ENCODE results near the gene WNT1.

WNT1 gene

DNA sequence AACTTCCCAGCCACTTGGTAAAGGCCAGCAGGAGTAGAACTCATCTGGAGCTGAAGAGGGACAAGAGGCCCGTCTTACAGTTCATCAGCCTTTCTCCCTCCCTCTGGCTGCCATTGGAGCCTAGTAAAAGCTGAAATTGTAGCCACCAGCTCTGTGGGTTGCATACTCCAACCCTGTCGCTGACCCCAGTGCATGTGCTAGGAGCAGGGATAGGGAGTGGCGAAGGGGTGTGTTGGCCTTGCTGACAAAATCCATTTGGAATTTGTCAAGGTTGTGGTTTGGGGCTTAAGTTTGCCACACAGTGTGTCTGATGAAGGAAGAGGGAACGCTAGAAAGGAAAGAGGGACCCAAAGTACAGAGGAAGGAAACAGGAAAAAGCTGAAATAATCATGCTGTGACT lies 16.8 kb upstream of the WNT1 start:
- no peak for DNase-seq (ENCODE audit: low read depth in 1 of 2, low spot score in 1 of 2)

- no peak for DNase-seq (ENCODE audit: low read depth in 1 of 2, low spot score in 1 of 2)
Observed at GRCh38 chr12:48961801-48962200, 16.3 kb upstream of the WNT1 start.

DNA sequence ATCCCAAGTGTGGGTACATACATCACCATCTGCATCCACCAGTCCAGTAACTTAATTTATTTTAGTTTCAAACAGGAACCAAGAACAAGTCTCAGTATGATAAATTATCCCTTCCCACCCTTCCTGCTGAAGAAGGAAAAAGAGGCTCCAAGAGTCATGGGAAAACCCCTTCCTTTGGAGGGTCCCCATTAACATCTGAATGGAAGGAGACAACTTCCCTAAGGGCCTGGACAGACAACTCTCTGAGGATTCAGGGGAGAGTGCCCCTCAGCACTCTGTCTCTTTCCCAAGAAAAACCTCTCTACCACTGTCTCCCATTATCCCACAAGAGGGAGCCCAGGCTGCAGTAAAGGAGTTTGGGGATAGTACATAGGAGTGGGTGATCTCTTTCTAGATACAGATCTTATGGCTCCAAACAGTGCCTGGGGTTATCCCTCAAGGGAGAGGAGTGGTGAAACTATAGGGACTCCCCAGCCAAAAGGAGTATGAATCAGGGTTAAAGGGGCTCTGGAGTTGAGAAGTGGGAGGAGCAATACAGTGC lies 12.8 kb upstream of the WNT1 start:
- DNase-seq (ENCODE audit: low read depth in 1 of 2, low spot score in 1 of 2): no peak

- DNase-seq (ENCODE audit: low read depth in 1 of 2, low spot score in 1 of 2): no peak
Observed at GRCh38 chr12:48966177-48966895, 11.8 kb upstream of the WNT1 start.

- no peak for DNase-seq (ENCODE audit: low read depth in 1 of 2, low spot score in 1 of 2)
Observed at GRCh38 chr12:48967991-48968390, 10.1 kb upstream of the WNT1 start.

DNA sequence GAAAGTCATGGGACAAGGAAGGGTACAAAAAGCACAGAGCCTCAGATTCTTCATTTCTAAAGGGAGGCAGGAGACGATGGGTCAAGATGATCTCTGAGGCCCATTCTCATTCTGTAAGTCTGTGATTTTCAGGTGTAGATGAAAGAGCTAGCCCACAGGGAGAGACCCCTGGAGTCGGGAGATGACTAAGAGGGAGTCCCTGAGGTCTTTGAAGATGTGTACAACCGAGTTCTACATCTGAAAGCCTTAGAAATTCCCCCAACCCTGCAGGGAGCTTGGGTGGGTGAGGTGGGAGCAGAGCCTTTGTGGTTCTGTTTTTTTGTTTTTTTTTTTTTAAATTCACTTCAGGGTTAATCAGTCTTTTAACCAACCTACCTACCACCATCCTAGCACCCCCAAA lies 9.7 kb upstream of the WNT1 start:
- no peak for DNase-seq (ENCODE audit: low read depth in 1 of 2, low spot score in 1 of 2)

- no peak for DNase-seq (ENCODE audit: low read depth in 1 of 2, low spot score in 1 of 2)
Observed at GRCh38 chr12:48969160-48969771, 8.9 kb upstream of the WNT1 start.

DNA sequence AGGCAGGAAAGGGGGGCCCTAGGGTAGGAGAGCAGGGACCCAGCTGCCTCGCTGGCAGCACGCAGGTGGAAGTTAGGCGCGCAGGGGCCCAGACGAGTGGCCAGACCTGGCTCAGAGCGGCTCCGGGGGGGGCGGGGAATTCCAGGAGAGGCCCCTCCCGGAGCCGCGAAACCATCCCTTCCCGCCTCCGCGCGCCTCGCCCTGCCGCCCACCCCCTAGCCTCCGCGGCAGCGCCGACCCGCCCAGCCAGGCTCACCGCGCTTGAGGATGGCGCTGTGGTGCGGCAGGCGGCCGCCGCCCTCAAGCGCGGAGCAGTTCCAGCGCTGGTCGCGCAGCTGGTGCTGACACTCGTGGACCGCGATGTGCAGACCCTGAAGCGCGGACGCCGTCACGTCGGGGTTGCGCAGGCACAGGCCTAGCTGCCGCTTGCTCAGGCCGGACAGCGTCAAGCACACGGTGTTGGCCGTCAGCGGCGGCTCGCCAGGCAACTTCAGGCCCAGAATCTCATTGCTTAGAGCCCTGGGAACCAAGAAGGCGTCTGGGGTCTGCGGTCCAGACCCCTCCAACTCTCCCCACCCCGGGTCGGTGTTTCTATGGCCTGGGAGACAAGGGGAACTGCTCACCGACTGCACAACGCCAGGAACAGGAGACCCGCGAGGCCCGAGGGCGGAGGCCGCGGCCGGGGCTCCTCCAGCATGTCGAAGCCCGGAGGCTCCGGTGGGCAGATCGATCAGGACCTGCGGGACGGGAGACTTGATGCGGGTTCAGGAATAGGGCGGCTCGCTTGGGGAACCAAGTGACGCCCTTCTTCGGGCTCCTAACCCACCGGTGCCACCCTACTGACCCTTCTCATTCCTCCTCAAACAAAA lies 8.1 kb upstream of the WNT1 start:
- DNase-seq (ENCODE audit: low read depth in 1 of 2, low spot score in 1 of 2): peak in 1 of 2 donors; percentile 48

DNA sequence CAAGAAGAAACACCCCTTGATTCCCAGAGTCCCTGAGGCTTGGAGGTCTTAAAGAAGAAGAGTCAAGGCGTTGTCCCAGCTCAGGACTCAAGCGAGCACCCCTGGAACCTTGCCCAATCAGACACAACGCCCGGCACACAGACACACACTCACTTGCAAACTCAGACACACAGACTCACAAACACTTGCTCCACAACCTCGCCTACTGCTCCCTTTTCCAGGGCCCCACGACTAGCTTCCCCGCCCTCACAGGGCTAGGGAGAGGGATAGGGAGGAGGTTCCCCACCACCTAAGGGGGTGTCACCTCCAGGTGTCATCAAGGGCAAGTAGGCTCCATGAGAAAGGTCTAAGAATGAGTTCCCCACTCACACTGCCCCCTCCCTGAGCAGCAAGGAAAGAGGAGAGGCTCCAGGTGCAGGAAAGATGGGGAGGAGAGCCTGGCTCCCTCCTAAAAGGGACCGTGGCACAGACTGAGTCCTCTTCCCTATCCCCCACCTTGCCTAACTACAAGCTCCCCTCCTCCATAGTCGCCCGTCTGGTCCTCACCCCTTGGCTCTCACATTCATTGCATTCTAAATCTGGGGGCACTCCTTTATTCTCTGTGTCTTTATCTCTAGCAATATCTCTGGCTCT lies 7.3 kb upstream of the WNT1 start:
- DNase-seq (ENCODE audit: low read depth in 1 of 2, low spot score in 1 of 2): no peak

DNA sequence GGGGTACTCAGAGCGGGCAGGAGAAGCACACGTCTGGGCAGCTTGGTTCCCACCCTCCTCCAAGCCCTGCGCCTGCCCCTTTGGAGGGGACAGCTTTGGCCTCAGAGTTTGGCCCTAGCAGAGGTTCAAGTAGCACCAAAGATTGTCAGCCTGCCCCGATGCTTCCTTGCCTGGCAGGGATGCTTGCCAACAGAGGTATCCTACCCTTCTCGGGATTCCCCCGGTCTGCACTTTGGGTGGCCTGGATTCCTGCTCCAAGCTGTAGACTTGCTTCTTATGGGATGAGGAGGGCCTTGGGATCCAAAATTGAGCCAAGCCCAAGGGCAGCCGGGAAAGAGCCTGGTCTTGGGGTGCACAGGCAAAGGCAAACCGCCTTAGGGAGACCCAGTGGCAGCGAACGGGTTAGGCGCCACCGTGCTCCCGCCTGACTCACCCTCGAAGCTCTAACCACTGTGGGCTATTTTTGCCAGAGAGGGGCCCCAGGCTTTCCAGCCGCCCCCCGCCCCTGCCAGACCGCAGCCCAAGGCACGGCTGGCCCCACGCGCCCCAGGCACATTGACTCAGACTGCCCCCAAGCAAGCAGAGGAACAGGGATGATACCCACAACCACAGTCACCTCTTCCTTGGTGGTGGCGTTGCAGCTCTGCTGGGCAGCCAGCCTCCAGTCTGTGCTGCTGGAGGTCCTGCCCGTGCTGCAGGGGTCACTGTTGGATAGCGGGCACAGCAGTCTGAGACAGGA lies 5.7 kb upstream of the WNT1 start:
- no peak for DNase-seq (ENCODE audit: low read depth in 1 of 2, low spot score in 1 of 2)

- no peak for DNase-seq (ENCODE audit: low read depth in 1 of 2, low spot score in 1 of 2)
Observed at GRCh38 chr12:48972952-48973483, 5.1 kb upstream of the WNT1 start.

GRCh38 chr12:48973531-48973930 lies 4.6 kb upstream of the WNT1 start:
- DNase-seq (ENCODE audit: low read depth in 1 of 2, low spot score in 1 of 2): no peak

DNA sequence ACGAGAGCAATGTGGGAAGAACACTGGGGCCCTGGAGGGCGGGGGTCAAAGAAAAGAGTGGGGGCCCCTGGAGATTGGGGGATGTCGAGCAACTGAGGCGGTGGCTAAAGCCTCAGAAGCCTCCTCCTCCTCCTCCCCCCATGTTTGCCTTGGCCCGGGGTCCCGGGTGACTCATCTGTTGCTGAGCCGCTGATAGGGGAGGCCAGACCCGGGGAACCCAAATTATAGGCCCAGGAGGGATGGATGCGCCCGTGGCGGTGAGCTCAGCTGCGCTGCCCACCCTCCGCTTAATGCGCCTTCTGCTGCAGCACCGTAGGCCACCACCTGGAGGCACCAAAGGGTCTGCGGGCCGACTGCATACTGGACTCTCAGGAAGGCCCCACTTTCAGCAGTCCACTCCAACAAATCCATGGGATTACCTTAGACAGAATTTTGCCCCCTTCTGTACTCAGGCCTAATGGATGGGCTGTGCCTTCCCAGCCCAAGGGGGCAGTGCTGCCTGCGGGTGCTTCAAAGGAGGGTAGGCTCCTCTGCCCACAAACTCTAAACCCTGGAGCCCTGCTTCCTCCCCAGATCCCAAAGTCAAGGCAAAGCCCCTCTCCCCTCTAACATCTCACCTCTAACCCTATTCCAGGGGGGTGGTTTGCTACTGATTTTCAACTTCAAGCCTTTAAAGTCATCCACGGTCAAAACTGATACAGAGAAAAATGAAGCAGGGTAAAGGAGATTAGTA lies 4.0 kb upstream of the WNT1 start:
- DNase-seq (ENCODE audit: low read depth in 1 of 2, low spot score in 1 of 2): no peak

DNA sequence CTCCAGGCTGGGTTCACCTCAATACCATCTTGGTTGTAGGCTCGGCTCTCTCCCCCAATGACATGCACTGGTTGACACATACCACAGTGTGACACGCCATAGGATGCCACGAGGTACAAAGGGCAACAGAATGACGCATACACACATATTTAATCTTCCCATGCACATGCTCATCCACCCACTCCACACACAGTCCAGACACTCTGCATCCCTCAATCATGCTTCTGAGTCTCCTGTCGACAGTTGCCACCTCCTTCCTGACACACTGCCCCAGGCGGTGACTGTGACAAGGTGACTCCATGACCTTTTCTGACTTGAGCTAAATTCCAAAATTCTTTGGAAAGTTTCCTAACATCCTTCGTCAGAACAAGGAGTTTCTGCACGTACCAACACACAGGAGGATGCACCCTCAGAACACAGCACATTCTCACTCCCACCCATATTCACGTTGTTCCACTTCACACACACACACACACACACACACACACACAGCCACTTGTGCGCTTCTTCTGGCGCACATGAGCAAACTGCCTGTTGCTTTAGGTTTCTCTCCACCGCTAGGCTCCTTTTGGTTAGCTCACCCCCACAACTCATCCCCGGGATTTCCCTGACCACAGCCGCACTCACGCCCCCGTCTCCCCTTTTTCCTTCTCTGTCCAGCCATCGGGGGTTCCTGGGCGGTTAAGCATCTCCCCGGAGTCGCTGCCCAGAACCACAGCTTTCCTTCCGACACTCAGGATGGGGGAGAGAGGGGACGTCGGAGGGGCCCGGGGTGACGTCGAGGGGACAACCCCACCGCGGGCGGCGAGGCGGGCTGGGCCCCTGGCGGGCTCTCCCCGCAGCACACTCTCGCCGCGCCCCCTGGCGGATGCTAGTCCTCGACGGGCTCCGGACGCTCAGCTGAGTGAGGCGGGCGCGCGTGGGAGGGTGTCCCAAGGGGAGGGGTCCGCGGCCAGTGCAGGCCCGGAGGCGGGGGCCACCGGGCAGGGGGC lies 536 bp upstream of the WNT1 start:
- DNase-seq (ENCODE audit: low read depth in 1 of 2, low spot score in 1 of 2): peak; percentile 63 to 76

- DNase-seq (ENCODE audit: low read depth in 1 of 2, low spot score in 1 of 2): no peak
Observed at GRCh38 chr12:48978741-48979601, 849 bp downstream of the WNT1 start.

DNA sequence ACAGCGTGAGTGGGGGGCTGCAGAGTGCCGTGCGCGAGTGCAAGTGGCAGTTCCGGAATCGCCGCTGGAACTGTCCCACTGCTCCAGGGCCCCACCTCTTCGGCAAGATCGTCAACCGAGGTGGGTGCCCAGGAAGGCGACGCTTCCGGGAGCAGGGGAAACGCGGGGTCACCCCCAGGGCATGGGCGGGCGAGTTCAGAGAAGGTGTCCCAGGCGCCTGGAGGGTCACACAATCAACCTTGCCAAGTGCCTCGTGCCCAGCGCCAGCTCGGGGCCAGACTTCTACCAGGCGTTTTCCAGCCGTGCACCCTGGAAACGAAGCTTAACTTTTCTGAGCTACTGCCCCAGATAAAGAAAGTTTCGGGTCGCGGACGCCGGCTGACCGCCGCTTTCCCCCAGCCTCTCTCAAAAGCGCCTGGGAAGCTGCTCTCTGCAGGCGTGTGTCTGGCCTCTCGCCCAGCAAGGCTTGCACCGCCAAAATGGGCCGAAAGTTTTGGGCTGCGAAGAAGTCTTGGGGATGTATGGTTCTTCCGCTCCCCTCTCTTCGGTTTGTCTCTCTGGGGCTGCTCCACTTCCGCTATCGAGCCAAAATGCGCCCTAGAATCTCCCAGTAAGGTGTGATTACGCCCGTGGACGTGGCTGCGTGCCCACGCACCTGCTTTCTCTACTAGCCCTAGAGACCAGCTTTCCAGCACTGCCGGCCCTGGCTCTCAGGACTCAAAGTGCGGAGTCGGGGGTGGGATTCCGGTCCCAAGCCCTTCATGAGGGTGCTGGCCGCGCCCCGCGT lies 1.7 kb downstream of the WNT1 start:
- DNase-seq (ENCODE audit: low read depth in 1 of 2, low spot score in 1 of 2): no peak

All from stimulated activated CD4-positive, alpha-beta T cell treated with anti-CD3 and anti-CD28 coated beads, Interleukin-15, amount 100 ng/mL, for 1 hour (primary cell).